ENCODE results near the gene BABAM2.

- TF ChIP-seq CHD1 (IDR thresholded peaks at IDR 0.05; ENCODE audit: low read depth, low read length) (no peak), CTCF (IDR thresholded peaks at IDR 0.05 in 2 of 3, conservative IDR thresholded peaks at IDR 0.05 in 1 of 3; ENCODE audit: control insufficient read depth in 2 of 3, extremely low read depth in 1 of 3, insufficient read depth in 1 of 3, low read depth in 3 of 3, low read length in 3 of 3) (no peak), E4F1 (IDR thresholded peaks at IDR 0.05; ENCODE audit: borderline replicate concordance, partially characterized antibody) (no peak), USF2 (IDR thresholded peaks at IDR 0.05; ENCODE audit: borderline replicate concordance, low read depth, low read length) (no peak), RELA (IDR thresholded peaks at IDR 0.05; ENCODE audit: borderline replicate concordance, partially characterized antibody) (no peak), BRCA1 (IDR thresholded peaks at IDR 0.05; ENCODE audit: low read depth, low read length) (no peak), MXI1 (IDR thresholded peaks at IDR 0.05; ENCODE audit: low read depth, low read length) (no peak), ASH2L (IDR thresholded peaks at IDR 0.05; ENCODE audit: borderline replicate concordance, low read depth) (no peak), POLR2A (IDR thresholded peaks at IDR 0.05; ENCODE audit: low read depth, low read length) (no peak), EP300 (IDR thresholded peaks at IDR 0.05; ENCODE audit: borderline replicate concordance in 1 of 2, control insufficient read depth in 1 of 2, low read depth in 2 of 2, low read length in 2 of 2) (no peak), CREM (IDR thresholded peaks at IDR 0.05; ENCODE audit: low read depth) (no peak), NFYB (IDR thresholded peaks at IDR 0.05; ENCODE audit: insufficient read depth, low read depth, low read length) (no peak), TCF12 (IDR thresholded peaks at IDR 0.05; ENCODE audit: low read depth, low read length) (no peak)
Observed at GRCh38 chr2:28000287-28000686, 109.8 kb downstream of the BABAM2 start.
